Activated CD8-positive, alpha-beta memory T cell treated with anti-CD3 and anti-CD28 coated beads, Interleukin-2, amount 10 ng/mL, durations not matched to agents 7 days and 5 days (primary cell): ENCODE data around the gene CCR1. TPM values are rescaled to one million over a fixed set of nuclear protein-coding genes. Genes with fewer than 3 reads are reported as not detected.
"Not testable (repeated sequence)": the region's sequence is repeated elsewhere in the genome, so short reads cannot be mapped to it uniquely, and the experiment has no call there.

ENCODE experiments used
- ATAC-seq: fragments of 150-1000 bp; cut with Tn5 transposase; one replicate; pipeline ENCODE4 v1.10.0; 2021; ENCODE audit warnings: moderate library complexity
- CTCF ChIA-PET: fragments of 350-600 bp; sonication (Branson Sonifier 250); formaldehyde crosslinking; loops from one replicate; lab custom pipeline; 2021; ENCODE audit warnings: antibody characterized with exemption; lab: Charles Lee
- DNase-seq: peaks from one replicate; pipeline ENCODE4 v3.0.0-alpha.2; 2020
- H3K27ac Mint-ChIP-seq: one replicate; pipeline ENCODE4 v1.8.0; 2021; ENCODE audit warnings: mild to moderate bottlenecking, mixed read lengths
- H3K27me3 Mint-ChIP-seq: one replicate; pipeline ENCODE4 v1.8.0; 2021; ENCODE audit warnings: mixed read lengths
- H3K36me3 Mint-ChIP-seq: one replicate; pipeline ENCODE4 v1.8.0; 2021; ENCODE audit warnings: mild to moderate bottlenecking, mixed read lengths
- H3K4me1 Mint-ChIP-seq: one replicate; pipeline ENCODE4 v1.8.0; 2021; ENCODE audit warnings: mixed read lengths
- H3K4me3 Mint-ChIP-seq: one replicate; pipeline ENCODE4 v1.8.0; 2021; ENCODE audit warnings: mild to moderate bottlenecking, moderate library complexity, mixed read lengths
- H3K9me3 Mint-ChIP-seq: one replicate; pipeline ENCODE4 v1.8.0; 2022; ENCODE audit warnings: low read depth, mixed read lengths
- total RNA-seq, 2 experiments: library from RNA; stranded (reverse); gene quantifications; one replicate each; pipeline ENCODE4 v1.2.3, GENCODE V29; 2021

Gene CCR1
- total RNA-seq, 2 experiments from 2014 or later = 35.3 to 55.6 TPM

DNA sequence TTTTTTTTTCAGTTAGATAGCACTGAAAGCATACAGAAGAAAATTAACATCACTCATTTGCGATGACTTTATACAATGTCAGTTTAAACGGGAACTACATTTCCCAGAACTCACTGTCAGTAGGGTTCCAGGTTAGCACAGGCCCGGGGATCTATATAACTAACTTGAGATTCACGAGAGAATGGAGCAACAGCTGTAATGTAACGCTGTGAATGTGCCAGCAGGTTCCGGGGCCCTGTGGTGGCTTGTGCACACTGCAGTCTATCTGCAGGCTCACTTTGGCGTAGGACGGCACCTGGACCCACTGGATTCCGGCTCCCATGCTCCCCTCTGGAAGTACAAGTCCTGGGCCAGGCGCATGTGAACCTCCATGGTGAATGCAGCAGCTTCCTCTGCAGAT, 19.4 kb downstream of the CCR1 start:
- no peak overlapping the region for H3K27ac Mint-ChIP-seq
- CTCF ChIA-PET = interaction anchor here (1.1 kb wide), 1 partner anchor 14 kb away, joined by 4 read pairs; no protein-coding TSS in a partner anchor
- H3K4me3 Mint-ChIP-seq = no peak overlapping the region
- ATAC-seq (no peak), DNase-seq (no peak)
- H3K27me3 Mint-ChIP-seq = peaks cover 11% of the 10 kb centered on the region
- H3K36me3 Mint-ChIP-seq = peaks cover 10% of the 10 kb centered on the region
- peaks cover 10% of the 10 kb centered on the region for H3K9me3 Mint-ChIP-seq
- H3K4me1 Mint-ChIP-seq = peaks cover 23% of the 10 kb centered on the region

DNA sequence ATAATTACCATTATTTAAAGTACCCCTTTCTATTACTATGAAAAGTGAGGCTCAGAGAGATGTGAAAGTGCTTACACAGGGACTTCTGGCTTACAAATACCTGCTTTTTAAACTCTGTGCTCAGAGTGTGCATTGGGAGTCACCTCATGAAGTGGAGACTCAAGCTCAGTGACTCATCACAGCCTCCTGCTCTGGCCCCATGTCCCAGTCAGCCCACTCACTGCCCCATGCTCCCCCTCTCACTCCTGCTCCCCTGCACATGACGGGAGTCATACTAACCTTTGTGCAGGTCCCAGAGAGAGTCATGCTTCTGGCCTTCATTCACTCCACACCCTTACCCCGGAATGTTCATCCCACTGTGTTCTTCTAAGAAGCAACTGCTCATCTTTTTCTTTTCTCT, 20.2 kb downstream of the CCR1 start:
- Mint-ChIP-seq H3K27ac (peak overlapping the region; percentile 71), H3K27me3 (peaks cover 8% of the 10 kb centered on the region), H3K9me3 (peaks cover 5% of the 10 kb centered on the region), H3K4me3 (no peak overlapping the region), H3K36me3 (peaks cover 3% of the 10 kb centered on the region), H3K4me1 (peaks cover 23% of the 10 kb centered on the region)
- no peak for DNase-seq
- ATAC-seq = no peak
- CTCF ChIA-PET = interaction anchor here (0.7 to 3.2 kb wide), 4 partner anchors 13 to 370 kb away, joined by 3 to 9 read pairs (median 7); partner anchors contain the start of gene CCR1

DNA sequence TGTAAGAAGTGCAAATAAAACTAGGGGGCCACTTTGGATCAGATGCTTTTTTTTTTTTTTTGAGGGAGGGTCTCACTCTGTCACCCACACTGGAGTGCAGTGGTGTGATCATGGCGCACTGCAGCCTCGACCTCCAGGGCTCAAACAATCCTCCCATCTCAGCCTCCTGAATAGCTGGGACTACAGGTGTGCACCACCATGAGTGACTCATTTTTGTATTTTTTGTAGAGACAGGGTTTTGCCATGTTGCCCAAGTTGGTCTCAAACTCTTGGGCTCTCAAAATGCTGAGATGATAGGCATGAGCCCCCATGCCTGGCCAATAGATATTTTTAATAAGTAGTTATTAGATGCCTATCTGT, 20.8 kb downstream of the CCR1 start:
- Mint-ChIP-seq H3K36me3 (peaks cover 1% of the 10 kb centered on the region), H3K4me1 (peaks cover 23% of the 10 kb centered on the region), H3K4me3 (no peak overlapping the region), H3K9me3 (peaks cover 3% of the 10 kb centered on the region), H3K27ac (peak overlapping the region; percentile 71), H3K27me3 (peaks cover 7% of the 10 kb centered on the region)
- ATAC-seq (peak; percentile 42), DNase-seq (no peak)
- CTCF ChIA-PET = interaction anchor here (0.7 to 3.2 kb wide), 6 partner anchors 11 to 1054 kb away, joined by 3 to 9 read pairs (median 6); partner anchors contain the start of gene CCR1

DNA sequence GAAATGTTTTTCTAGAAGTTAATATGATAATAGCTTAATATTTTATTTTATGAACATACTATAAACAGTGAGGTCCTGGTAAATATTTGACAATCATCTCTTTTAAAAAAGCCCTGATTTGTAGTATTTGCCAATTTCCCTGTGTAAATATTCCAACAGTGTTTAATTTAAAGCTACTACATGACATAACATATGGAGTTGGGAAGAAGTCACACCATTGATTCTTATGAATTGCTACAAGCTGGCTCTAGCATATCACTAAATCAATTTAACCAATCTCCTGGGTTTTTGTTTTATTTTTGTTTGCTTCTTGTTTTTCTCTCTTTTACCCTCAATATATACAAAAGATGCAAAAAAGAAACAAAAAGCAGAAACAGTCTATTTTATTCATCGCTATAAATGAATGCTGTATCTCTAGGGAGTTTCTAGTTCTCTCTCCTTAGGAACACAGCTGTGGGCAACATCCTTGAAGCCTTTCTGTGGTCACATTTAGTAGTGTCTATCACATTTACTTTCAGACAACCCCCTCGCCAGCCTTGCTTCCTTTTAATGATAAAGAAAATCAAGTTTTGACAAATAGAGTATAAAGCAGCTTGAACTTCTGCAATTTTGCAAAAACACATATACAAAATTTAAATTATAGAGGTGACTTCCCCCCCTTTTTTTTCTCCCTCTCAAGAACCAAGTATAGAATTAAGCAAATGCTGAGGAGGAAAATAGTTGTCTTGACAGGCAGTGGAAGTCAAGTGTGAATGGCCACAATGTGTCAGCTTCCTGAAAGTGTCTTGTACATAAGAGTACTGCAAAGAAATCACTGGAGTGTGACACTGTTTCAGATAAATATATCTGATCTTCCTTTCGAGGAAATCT, 21.4 kb downstream of the CCR1 start:
- ATAC-seq = peak; percentile 75
- H3K4me3 Mint-ChIP-seq = no peak overlapping the region
- no peaks in the 10 kb centered on the region for H3K9me3 Mint-ChIP-seq
- H3K36me3 Mint-ChIP-seq = peaks cover 1% of the 10 kb centered on the region
- peak overlapping the region; percentile 71 for H3K27ac Mint-ChIP-seq
- CTCF ChIA-PET = interaction anchor here (0.7 to 3.2 kb wide), 8 partner anchors 11 to 1054 kb away, joined by 3 to 9 read pairs (median 4); partner anchors contain the start of gene CCR1
- H3K4me1 Mint-ChIP-seq = peaks cover 23% of the 10 kb centered on the region
- DNase-seq = no peak
- H3K27me3 Mint-ChIP-seq = peaks cover 7% of the 10 kb centered on the region

DNA sequence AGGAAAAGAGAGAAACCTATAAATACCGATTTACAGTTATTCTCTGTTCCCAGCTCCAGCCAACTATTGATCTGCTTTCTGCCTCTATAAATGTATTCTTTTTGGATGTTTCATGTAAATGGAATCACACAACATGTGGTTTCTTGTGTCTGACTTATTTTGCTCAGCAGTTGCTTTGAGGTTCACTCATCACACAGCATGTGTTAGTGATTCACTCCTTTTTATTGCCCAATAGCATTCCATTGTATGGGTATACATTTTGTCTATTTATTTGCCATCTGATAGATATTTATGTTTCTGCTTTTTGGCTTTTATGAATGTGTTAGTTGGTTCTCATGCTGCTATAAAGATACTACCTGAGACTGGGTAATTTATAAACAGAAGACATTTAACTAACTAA, 23.6 kb downstream of the CCR1 start:
- Mint-ChIP-seq H3K36me3 (peaks cover 1% of the 10 kb centered on the region), H3K4me3 (no peak overlapping the region), H3K4me1 (peaks cover 23% of the 10 kb centered on the region), H3K9me3 (no peaks in the 10 kb centered on the region), H3K27me3 (peaks cover under 1% of the 10 kb centered on the region), H3K27ac (no peak overlapping the region)
- CTCF ChIA-PET = interaction anchor here (1.0 kb wide), 1 partner anchor 21 kb away, joined by 3 read pairs; no protein-coding TSS in a partner anchor
- no peak for DNase-seq
- no peak for ATAC-seq

DNA sequence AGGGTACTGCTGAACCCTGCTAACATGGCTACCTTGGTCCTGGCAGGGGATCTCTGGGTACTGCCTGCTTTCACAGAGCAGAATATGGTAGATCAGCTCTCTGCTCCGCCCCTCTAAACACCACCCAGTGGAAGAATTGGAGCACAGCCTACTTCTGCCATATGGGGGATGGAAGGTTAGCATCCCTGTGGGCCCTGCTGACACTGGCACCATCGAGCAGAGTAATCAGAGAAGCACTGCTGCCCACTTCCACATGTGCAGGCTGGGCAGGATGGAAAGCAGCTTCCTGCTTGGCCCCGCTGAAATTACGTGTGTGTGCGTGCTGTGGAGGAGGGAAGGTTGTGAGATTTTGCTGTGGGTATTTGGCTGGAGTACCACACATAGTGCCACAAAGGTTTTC, 24.8 kb downstream of the CCR1 start:
- Mint-ChIP-seq H3K27me3 (peaks cover 11% of the 10 kb centered on the region), H3K4me1 (peaks cover 23% of the 10 kb centered on the region), H3K4me3 (no peak overlapping the region), H3K27ac (no peak overlapping the region), H3K36me3 (peaks cover 4% of the 10 kb centered on the region), H3K9me3 (no peaks in the 10 kb centered on the region)
- DNase-seq (no peak), ATAC-seq (no peak)
- CTCF ChIA-PET = interaction anchor here (1.0 to 1.2 kb wide), 2 partner anchors 15 to 20 kb away, joined by 3 to 5 read pairs; no protein-coding TSS in a partner anchor

DNA sequence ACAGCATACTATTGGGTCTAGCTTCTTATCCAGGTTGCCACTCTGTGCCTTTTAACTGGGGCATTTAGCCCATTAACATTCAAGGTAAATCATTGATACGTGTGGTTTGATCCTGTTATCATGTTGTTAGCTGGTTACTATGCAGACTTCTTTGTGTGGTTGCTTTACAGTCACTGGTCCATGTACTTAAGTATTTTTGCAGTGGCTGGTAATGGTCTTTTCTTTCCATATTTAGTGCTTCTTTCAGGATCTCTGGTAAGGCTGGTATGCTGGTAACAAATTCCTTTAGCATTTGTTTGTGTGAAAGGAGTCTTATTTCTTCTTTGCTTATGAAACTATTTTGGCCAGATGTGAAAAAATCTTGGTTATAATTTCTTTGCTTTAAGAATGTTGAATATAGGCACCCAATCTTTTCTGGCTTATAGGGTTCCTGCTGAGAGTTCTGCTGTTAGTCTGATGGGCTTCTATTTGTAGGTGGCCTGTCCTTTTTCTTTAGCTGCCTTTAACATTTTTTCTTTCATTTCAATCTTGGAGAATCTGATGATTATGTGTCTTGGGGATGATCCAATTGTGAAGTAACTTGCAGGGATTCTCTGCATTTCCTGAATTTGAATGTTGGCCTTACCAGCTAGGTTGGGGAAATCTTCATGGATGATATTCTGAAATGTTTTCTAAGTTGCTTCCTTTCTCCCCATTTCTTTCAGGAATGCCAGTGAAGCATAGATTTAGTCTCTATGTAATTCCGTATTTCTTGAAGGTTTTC, 39.3 kb downstream of the CCR1 start:
- peaks cover 25% of the 10 kb centered on the region for H3K9me3 Mint-ChIP-seq
- peaks cover 8% of the 10 kb centered on the region for H3K27me3 Mint-ChIP-seq

DNA sequence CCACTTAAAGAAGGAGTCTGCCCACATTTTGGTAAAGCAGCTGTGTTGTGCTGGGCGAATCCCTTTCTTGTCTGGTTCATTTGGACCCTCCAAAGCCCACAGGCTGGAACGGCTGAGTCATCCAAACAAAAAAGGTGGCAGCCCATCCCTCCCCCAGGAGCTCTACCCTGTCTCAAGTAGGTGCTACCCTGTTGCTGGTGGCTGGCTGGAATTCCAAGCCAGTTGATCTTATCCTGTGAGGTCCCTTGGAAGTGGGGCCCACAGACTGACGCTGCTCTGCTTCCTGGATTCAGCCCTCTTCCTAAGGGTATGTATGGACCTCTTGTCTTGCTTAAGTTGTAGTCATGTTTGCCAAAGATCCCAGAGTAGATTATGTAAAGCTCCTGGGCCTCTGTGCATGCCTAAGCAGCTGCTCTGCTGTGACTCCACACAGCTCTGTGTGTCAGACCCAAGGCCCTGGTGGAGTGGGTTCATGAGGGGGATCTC, 44.5 kb downstream of the CCR1 start:
- H3K9me3 Mint-ChIP-seq = peaks cover 25% of the 10 kb centered on the region
- DNase-seq = no peak
- no peak for ATAC-seq
- peaks cover 21% of the 10 kb centered on the region for H3K27me3 Mint-ChIP-seq
- CTCF ChIA-PET = interaction anchor here (1.5 kb wide), 1 partner anchor 20 kb away, joined by 3 read pairs; no protein-coding TSS in a partner anchor
- no peak overlapping the region for H3K27ac Mint-ChIP-seq
- peaks cover 21% of the 10 kb centered on the region for H3K36me3 Mint-ChIP-seq
- no peak overlapping the region for H3K4me3 Mint-ChIP-seq
- H3K4me1 Mint-ChIP-seq = no peaks in the 10 kb centered on the region

More for the DNA sequence above, 39.3 kb downstream of the CCR1 start:
- H3K4me1 Mint-ChIP-seq = no peaks in the 10 kb centered on the region
- ATAC-seq (no peak), DNase-seq (no peak)
- peaks cover 19% of the 10 kb centered on the region for H3K36me3 Mint-ChIP-seq
- CTCF ChIA-PET = no interaction called here
- no peak overlapping the region for H3K27ac Mint-ChIP-seq
- no peak overlapping the region for H3K4me3 Mint-ChIP-seq

DNA sequence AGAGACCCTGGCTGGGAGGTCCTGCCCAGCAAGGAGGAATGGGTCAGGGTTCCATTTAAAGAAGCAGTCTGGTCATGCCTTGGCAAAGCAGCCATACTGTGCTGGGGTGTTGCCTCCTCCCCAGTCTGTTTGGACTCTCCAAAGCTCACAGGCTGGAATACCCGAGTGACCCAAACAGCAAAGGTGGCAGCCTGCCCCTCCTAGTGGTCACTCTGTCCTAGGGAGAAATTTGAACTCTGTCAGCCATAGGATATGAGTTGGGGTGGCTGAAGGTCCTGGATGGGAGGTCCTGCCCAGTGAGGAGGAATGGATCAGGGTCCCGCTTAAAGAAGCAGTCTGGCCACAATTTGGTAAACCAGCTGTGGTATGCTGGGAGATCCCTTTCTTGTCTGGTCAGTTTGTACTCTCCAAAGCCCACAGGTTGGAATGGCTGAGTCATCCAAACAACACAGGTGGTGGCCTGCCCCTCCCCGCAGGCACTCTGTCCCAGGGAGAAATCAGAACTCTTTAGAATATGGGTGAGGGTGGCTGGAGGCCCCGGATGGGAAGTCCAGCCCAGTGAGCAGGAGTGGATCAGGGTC, 45.0 kb downstream of the CCR1 start:
- Mint-ChIP-seq H3K9me3 (peaks cover 25% of the 10 kb centered on the region), H3K4me1 (no peaks in the 10 kb centered on the region), H3K27me3 (peaks cover 21% of the 10 kb centered on the region), H3K4me3 (no peak overlapping the region), H3K36me3 (peaks cover 18% of the 10 kb centered on the region), H3K27ac (no peak overlapping the region)
- ATAC-seq (no peak), DNase-seq (no peak)
- CTCF ChIA-PET = interaction anchor here (1.5 kb wide), 1 partner anchor 21 kb away, joined by 3 read pairs; no protein-coding TSS in a partner anchor

DNA sequence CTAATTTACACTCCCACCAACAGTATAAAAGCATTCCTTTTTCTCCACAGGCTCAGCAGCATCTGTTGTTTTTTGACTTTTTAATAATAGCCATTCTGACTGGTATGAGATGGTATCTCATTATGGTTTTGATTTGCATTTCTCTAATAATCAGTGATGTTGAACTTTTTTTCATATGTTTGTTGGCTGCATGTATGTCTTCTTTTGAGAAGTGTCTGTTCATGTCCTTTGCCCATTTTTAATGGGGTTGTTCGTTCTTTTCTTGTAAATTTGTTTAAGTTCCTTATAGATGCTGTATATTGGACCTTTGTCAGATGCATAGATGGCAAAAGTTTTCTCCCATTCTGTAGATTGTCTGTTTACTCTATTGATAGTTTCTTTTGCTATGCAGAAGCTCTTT, 50.4 kb downstream of the CCR1 start:
- peaks cover 19% of the 10 kb centered on the region for H3K27me3 Mint-ChIP-seq
- DNase-seq, H3K36me3 Mint-ChIP-seq, H3K4me3 Mint-ChIP-seq, H3K4me1 Mint-ChIP-seq, CTCF ChIA-PET, ATAC-seq, H3K27ac Mint-ChIP-seq, H3K9me3 Mint-ChIP-seq: not testable (repeated sequence)

DNA sequence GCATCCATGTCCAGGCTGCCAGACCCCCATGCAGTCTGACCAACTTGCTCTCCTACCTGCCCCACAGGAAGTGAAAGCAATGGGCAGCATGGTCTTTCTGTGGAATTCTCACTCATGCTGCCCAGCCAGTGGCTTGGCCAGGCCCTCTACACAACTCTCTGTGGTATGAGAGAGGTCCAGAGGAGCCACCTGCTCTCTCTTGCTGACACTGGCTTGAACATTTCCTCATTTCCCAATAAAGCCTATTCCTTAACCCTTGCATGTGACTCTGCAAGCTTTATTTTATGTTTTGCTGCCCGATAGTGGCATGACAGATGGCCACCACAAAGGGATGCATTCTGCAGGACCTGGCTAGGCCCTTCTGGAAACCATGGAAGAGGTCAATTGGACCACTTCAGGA, 53.8 kb downstream of the CCR1 start:
- H3K4me1 Mint-ChIP-seq = peaks cover 9% of the 10 kb centered on the region
- H3K4me3 Mint-ChIP-seq = no peak overlapping the region
- no peaks in the 10 kb centered on the region for H3K9me3 Mint-ChIP-seq
- no peak for ATAC-seq
- CTCF ChIA-PET = interaction anchor here (0.7 to 2.2 kb wide), 4 partner anchors 12 to 65 kb away, joined by 3 to 4 read pairs (median 4); partner anchors contain the start of gene CCR1
- no peak overlapping the region for H3K27ac Mint-ChIP-seq
- no peak for DNase-seq
- H3K27me3 Mint-ChIP-seq = peaks cover 4% of the 10 kb centered on the region
- peaks cover 4% of the 10 kb centered on the region for H3K36me3 Mint-ChIP-seq
